Osteocyte (in vitro differentiated cells): ENCODE data around the gene MAPK14. TPM values are rescaled to one million over a fixed set of nuclear protein-coding genes. Genes with fewer than 3 reads are reported as not detected.
A peak's percentile ranks its signal among the peaks of the same experiment; 100 is the strongest.

Source experiments
- DNase-seq: peaks from one replicate; pipeline ENCODE4 v3.0.0; 2021; ENCODE audit warnings: mixed read lengths; ENCODE audit not compliant: unreplicated experiment; ENCODE audit errors: extremely low spot score
- H3K27ac Mint-ChIP-seq: one replicate; pipeline ENCODE4 v1.8.0; 2021; ENCODE audit warnings: mild to moderate bottlenecking, mixed read lengths; ENCODE audit not compliant: unreplicated experiment
- H3K27me3 Mint-ChIP-seq: one replicate; pipeline ENCODE4 v1.8.0; 2021; ENCODE audit warnings: mixed read lengths; ENCODE audit not compliant: unreplicated experiment
- H3K36me3 Mint-ChIP-seq: one replicate; pipeline ENCODE4 v1.8.0; 2021; ENCODE audit warnings: mixed read lengths; ENCODE audit not compliant: unreplicated experiment
- H3K4me1 Mint-ChIP-seq: one replicate; pipeline ENCODE4 v1.8.0; 2021; ENCODE audit warnings: mixed read lengths; ENCODE audit not compliant: unreplicated experiment
- H3K4me3 Mint-ChIP-seq: one replicate; pipeline ENCODE4 v1.8.0; 2021; ENCODE audit warnings: mild to moderate bottlenecking, moderate library complexity, mixed read lengths; ENCODE audit not compliant: unreplicated experiment
- H3K9me3 Mint-ChIP-seq: one replicate; pipeline ENCODE4 v1.8.0; 2021; ENCODE audit warnings: mixed read lengths; ENCODE audit not compliant: unreplicated experiment
- total RNA-seq: library from RNA; stranded (reverse); gene quantifications from 2 replicates; pipeline ENCODE4 v1.2.1, GENCODE V29; 2021
- TF ChIP-seq, protein P1 (sequence below): fragments of 200-600 bp; sonication (generic); IDR thresholded peaks from 2 replicates; pipeline ENCODE4 v1.5.0; 2021; ENCODE audit warnings: antibody characterized with exemption, mild to moderate bottlenecking, moderate library complexity

Gene MAPK14
- total RNA-seq, 1 donor from 2014 or later, result 38.8 TPM

GRCh38 chr6:36131511-36132245 is 104.1 kb downstream of the MAPK14 start:
- H3K4me3 Mint-ChIP-seq, result peak overlapping the region; percentile 6
- H3K36me3 Mint-ChIP-seq, result no peaks in the 10 kb centered on the region
- TF ChIP-seq, protein P1, sequence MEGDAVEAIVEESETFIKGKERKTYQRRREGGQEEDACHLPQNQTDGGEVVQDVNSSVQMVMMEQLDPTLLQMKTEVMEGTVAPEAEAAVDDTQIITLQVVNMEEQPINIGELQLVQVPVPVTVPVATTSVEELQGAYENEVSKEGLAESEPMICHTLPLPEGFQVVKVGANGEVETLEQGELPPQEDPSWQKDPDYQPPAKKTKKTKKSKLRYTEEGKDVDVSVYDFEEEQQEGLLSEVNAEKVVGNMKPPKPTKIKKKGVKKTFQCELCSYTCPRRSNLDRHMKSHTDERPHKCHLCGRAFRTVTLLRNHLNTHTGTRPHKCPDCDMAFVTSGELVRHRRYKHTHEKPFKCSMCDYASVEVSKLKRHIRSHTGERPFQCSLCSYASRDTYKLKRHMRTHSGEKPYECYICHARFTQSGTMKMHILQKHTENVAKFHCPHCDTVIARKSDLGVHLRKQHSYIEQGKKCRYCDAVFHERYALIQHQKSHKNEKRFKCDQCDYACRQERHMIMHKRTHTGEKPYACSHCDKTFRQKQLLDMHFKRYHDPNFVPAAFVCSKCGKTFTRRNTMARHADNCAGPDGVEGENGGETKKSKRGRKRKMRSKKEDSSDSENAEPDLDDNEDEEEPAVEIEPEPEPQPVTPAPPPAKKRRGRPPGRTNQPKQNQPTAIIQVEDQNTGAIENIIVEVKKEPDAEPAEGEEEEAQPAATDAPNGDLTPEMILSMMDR, result no peak
- peaks cover 20% of the 10 kb centered on the region for H3K4me1 Mint-ChIP-seq
- no peaks in the 10 kb centered on the region for H3K9me3 Mint-ChIP-seq
- no peak for DNase-seq
- no peak overlapping the region for H3K27ac Mint-ChIP-seq
- no peaks in the 10 kb centered on the region for H3K27me3 Mint-ChIP-seq

DNA sequence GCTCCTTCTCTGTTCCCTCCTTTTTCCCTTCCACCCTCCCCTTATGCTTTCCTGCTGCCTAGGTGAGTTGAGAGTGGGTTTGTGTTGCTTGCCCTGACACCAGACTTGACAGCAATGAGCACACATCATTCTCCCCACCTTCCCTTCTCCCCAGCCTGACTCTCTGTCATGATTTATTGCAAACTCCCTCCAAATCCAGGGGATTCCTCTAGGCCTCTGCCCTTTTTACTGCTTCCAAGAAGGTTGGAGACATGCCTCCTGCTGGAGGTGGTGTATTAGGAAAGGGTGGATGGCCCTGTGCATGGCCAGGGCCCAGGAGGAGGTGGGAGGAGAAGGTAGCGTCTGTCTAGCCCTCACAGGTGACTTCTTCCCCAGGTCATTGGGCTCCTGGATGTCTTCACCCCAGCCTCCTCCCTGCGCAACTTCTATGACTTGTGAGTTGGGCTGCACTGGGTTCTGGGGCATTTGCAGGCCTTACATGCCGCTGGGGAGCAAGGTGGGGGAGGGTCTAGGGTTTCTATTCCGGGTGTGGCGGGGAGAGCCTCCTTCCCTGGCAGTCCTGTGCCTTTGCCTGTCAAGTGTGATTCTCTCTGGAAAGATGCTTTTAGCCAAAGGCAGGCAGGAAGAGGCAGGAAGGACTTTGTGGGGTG is 104.8 kb downstream of the MAPK14 start:
- H3K9me3 Mint-ChIP-seq, result no peaks in the 10 kb centered on the region
- H3K4me3 Mint-ChIP-seq, result no peak overlapping the region
- no peaks in the 10 kb centered on the region for H3K27me3 Mint-ChIP-seq
- H3K4me1 Mint-ChIP-seq, result peaks cover 14% of the 10 kb centered on the region
- DNase-seq, result no peak
- H3K27ac Mint-ChIP-seq, result no peak overlapping the region
- TF ChIP-seq, protein P1, result no peak
- H3K36me3 Mint-ChIP-seq, result no peaks in the 10 kb centered on the region

DNA sequence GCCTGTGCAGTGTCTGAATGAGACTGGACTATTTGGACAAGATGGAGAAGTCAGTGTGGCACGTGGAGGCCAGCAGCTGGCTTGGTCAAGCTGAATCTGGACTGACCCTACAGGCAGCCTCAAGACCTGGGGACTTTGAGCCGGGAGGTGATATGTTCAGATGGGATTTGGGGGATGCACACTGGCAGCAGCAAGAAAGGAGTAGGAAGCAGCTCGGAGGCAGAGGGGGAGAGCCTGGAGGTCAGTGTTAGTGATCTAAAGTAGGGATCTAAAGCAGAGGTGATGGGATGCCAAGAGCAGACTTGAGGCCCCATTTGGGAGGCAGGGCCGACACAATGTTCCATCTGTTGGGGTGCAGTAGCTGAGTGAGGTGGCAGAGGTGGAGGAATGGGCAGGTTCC is 105.5 kb downstream of the MAPK14 start:
- peaks cover 10% of the 10 kb centered on the region for H3K4me1 Mint-ChIP-seq
- no peak overlapping the region for H3K27ac Mint-ChIP-seq
- H3K36me3 Mint-ChIP-seq, result no peaks in the 10 kb centered on the region
- DNase-seq, result no peak
- H3K27me3 Mint-ChIP-seq, result no peaks in the 10 kb centered on the region
- no peak overlapping the region for H3K4me3 Mint-ChIP-seq
- H3K9me3 Mint-ChIP-seq, result no peaks in the 10 kb centered on the region
- TF ChIP-seq, protein P1, result no peak

DNA sequence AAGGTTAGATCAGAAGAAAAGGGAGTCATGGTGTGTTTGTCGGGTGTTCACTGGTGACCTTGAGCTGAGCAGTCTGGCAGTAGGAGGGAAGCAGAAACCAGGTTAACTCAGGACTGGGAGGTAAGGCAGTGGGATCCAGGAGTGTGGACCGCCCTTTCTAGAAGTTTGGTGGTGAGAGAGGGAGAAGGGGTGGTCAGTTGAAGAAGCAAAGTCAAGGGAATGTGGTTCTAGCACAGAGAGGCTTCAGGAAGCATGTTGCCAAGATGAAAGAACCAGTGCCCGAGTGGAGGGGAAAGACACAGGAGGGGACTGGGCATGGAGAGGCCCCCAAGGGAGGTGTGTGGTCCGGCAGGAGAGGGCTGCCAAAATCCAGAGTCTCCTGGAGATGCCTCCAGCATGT is 106.3 kb downstream of the MAPK14 start:
- no peak for DNase-seq
- no peak overlapping the region for H3K4me3 Mint-ChIP-seq

More for the DNA sequence above, 106.3 kb downstream of the MAPK14 start:
- H3K36me3 Mint-ChIP-seq, result no peaks in the 10 kb centered on the region
- no peaks in the 10 kb centered on the region for H3K9me3 Mint-ChIP-seq
- no peak overlapping the region for H3K27ac Mint-ChIP-seq
- peaks cover 10% of the 10 kb centered on the region for H3K4me1 Mint-ChIP-seq
- TF ChIP-seq, protein P1, result no peak
- no peaks in the 10 kb centered on the region for H3K27me3 Mint-ChIP-seq
